SU-DHL-6 (cell line): ENCODE results near the gene RNF19B.

Experiments used
- EZH2phosphoT487 ChIP-seq: fragments of 200-600 bp; sonication (generic), shearing (Covaris generic); conservative IDR thresholded peaks from 2 replicates; pipeline ENCODE4 v1.6.1; 2018; ENCODE audit warnings: mild to moderate bottlenecking, antibody characterized with exemption, low read length, moderate library complexity, mixed read lengths
- TF ChIP-seq, protein P1 (sequence below): fragments of 200-600 bp; sonication (generic); IDR thresholded peaks from one replicate; pipeline ENCODE4 v1.5.1; 2017; ENCODE audit warnings: antibody characterized with exemption, mild to moderate bottlenecking, low read length, moderate library complexity; ENCODE audit not compliant: insufficient read depth, poor library complexity, severe bottlenecking

DNA sequence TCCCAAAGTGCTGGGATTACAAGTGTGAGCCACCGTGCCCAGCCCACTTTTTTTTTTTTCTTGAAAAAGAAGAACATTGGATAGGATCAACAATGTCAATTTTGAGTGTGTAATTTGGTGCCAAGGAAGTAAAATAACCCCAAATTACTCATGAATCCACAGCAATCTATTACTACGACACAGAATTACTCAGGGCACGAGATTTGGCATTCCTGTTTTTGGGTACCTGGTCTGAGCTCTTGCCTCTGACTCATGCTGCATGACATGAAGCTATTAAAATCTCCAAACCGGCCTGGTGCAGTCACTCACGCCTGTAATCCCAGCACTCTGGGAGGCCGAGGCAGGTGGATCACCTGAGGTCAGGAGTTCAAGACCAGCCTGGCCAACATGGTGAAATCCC, 10.4 kb downstream of the RNF19B start:
- TF ChIP-seq, protein P1, sequence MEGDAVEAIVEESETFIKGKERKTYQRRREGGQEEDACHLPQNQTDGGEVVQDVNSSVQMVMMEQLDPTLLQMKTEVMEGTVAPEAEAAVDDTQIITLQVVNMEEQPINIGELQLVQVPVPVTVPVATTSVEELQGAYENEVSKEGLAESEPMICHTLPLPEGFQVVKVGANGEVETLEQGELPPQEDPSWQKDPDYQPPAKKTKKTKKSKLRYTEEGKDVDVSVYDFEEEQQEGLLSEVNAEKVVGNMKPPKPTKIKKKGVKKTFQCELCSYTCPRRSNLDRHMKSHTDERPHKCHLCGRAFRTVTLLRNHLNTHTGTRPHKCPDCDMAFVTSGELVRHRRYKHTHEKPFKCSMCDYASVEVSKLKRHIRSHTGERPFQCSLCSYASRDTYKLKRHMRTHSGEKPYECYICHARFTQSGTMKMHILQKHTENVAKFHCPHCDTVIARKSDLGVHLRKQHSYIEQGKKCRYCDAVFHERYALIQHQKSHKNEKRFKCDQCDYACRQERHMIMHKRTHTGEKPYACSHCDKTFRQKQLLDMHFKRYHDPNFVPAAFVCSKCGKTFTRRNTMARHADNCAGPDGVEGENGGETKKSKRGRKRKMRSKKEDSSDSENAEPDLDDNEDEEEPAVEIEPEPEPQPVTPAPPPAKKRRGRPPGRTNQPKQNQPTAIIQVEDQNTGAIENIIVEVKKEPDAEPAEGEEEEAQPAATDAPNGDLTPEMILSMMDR = no peak
- no peak for TF ChIP-seq EZH2phosphoT487
